RWPE1 (cell line): ENCODE results near the gene LIN7A.
"Not testable (repeated sequence)": the region's sequence is repeated elsewhere in the genome, so short reads cannot be mapped to it uniquely, and the experiment has no call there.

ENCODE experiments used
- CTCF ChIA-PET: fragments of 350-600 bp; sonication (Branson Sonifier 250); formaldehyde crosslinking; extraction: SDS; loops from one replicate; lab custom pipeline; 2021; lab: Yijun Ruan, JAX
- POLR2A ChIA-PET: fragments of 400-600 bp; formaldehyde crosslinking; extraction: SDS; loops from one replicate; lab custom pipeline; 2020; ENCODE audit warnings: antibody characterized with exemption; ENCODE audit not compliant: low non-redundant PET; lab: Yijun Ruan, JAX
- DNase-seq: peaks from one replicate; pipeline ENCODE4 v3.0.0; 2012; ENCODE audit warnings: low spot score
- H3K27ac ChIP-seq: fragments of 450-650 bp; 2 replicates; pipeline ENCODE4 v1.5.1; 2017
- TF ChIP-seq, protein P1 (sequence below): fragments of 450-650 bp; conservative IDR thresholded peaks from 2 replicates; pipeline ENCODE4 v1.5.1; 2017; ENCODE audit warnings: low read depth, mild to moderate bottlenecking

Gene LIN7A

GRCh38 chr12:80892597-80893445 lies 44.9 kb downstream of the LIN7A start:
- ChIA-PET POLR2A (no interaction called here), CTCF (no interaction called here)
- no peak for DNase-seq
- no peak overlapping the region for H3K27ac ChIP-seq
- TF ChIP-seq, protein P1, sequence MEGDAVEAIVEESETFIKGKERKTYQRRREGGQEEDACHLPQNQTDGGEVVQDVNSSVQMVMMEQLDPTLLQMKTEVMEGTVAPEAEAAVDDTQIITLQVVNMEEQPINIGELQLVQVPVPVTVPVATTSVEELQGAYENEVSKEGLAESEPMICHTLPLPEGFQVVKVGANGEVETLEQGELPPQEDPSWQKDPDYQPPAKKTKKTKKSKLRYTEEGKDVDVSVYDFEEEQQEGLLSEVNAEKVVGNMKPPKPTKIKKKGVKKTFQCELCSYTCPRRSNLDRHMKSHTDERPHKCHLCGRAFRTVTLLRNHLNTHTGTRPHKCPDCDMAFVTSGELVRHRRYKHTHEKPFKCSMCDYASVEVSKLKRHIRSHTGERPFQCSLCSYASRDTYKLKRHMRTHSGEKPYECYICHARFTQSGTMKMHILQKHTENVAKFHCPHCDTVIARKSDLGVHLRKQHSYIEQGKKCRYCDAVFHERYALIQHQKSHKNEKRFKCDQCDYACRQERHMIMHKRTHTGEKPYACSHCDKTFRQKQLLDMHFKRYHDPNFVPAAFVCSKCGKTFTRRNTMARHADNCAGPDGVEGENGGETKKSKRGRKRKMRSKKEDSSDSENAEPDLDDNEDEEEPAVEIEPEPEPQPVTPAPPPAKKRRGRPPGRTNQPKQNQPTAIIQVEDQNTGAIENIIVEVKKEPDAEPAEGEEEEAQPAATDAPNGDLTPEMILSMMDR = no peak

DNA sequence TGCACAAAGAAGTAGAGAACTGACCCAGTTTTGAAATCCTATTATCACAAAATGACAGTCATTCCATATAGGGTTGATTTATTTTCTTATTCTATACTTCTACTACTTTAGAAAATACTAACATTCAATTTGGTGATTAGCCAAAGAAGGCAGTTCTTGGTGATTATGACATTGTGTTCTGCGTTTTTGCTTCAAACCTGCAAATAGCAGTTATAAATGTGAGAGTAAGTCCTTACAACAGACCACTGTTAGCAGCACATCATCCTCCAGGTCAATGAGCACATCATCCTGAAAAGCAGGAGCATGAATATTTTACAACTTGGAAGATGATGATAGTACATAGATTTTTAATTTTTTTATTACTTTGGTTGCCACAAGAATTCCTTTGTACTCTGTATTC lies 53.1 kb downstream of the LIN7A start:
- DNase-seq = no peak
- ChIA-PET POLR2A (no interaction called here), CTCF (no interaction called here)
- H3K27ac ChIP-seq = no peak overlapping the region
- TF ChIP-seq, protein P1 = no peak

- POLR2A ChIA-PET = no interaction called here
- TF ChIP-seq, protein P1 = no peak
- no peak overlapping the region for H3K27ac ChIP-seq
- no peak for DNase-seq
- CTCF ChIA-PET = no interaction called here
Measured at GRCh38 chr12:80881106-80881505, 56.6 kb downstream of the LIN7A start.

- DNase-seq, H3K27ac ChIP-seq, CTCF ChIA-PET, POLR2A ChIA-PET: not testable (repeated sequence)
Measured at GRCh38 chr12:80878452-80878851, 59.3 kb downstream of the LIN7A start.

DNA sequence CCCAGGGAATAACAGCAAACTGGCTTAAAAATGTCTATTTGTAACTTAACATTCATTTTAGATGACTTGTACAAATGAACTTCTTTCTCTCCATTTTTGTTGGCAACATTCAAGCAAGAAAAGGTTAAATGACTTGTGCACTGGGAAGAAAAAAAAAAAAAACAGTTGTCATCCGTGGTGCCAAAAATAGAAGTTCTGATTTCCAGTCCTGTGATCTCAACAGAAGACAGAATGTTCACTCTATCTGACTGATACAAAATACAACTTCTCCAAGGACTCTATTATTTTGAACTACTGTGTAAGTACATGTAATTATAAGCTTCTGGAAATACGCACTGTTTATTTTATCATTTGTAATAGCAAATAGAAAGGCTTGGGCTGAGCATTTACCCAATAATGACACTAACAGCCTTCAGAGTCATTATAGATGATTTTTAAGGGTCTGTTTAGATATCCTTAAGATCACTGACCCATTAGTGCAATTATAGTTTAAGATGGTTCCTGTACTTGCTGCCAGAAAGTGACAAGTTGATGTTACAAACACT lies 59.9 kb downstream of the LIN7A start:
- ChIA-PET POLR2A (no interaction called here), CTCF (no interaction called here)
- no peak for DNase-seq
- TF ChIP-seq, protein P1 = no peak
- no peak overlapping the region for H3K27ac ChIP-seq

- no peak overlapping the region for H3K27ac ChIP-seq
- no peak for DNase-seq
- TF ChIP-seq, protein P1 = no peak
- ChIA-PET POLR2A (no interaction called here), CTCF (no interaction called here)
Measured at GRCh38 chr12:80872053-80872452, 65.7 kb downstream of the LIN7A start.

DNA sequence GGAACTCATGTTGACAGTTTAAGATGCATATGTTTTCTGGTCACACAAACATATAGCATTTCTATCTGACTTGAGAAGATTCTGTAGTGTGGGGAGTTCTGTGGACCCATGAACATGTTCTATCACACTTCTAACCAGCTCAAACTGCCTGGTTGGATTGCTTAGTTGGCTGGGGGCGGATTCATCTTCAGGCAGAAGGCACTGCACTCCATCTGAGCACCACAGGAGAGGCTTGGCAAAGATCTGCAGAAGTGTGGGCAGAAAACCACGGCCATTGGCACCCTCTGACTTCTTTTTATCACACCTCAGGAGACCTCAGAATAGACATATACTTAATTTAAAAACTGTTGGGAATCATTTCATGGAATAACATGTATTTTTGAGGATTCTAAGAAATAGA lies 68.5 kb downstream of the LIN7A start:
- no peak overlapping the region for H3K27ac ChIP-seq
- no peak for DNase-seq
- ChIA-PET POLR2A (no interaction called here), CTCF (no interaction called here)
- TF ChIP-seq, protein P1 = no peak
